Right lobe of liver (tissue), 4 donors: ENCODE measurements around the gene DACT3.

Source experiments
- POLR2A ChIP-seq: fragments of 450-650 bp; IDR thresholded peaks from one replicate; pipeline ENCODE4 v1.6.1; 2017; ENCODE audit warnings: antibody characterized with exemption, mild to moderate bottlenecking
- TF ChIP-seq, protein P1 (sequence below), 4 donors: fragments of 200-600 bp in 3 of 4; fragments of 450-650 bp in 1 of 4; IDR thresholded peaks; one replicate each; pipeline versions ENCODE4 v1.5.1 to v1.8.0; 2016 to 2022; ENCODE audit warnings: antibody characterized with exemption in 4 of 4, mild to moderate bottlenecking in 2 of 4
- donor health status: DM: no; HTN: no; CAD: no.
- donor health status: DM: no; HTN: no; CAD: no.
- donor health status: DM: no; HTN: yes; CAD: no.

DNA sequence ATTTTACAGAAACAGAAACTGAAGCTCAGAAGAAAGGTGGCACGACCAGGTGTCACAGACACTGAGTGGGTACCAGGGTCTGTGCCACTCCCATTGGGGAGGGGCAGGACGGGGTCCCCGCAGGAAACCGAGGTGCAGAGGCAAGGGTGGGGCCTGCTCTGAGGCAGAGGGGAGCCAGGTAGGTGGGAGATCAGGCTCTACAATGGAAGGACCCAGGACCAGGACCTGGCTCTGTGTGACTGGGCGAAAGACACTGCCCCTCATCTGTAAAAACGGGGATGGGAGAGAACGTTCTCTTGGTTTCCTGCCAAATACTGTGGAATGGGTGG lies 38.9 kb downstream of the DACT3 start:
- TF ChIP-seq POLR2A, result no peak
- TF ChIP-seq, protein P1, sequence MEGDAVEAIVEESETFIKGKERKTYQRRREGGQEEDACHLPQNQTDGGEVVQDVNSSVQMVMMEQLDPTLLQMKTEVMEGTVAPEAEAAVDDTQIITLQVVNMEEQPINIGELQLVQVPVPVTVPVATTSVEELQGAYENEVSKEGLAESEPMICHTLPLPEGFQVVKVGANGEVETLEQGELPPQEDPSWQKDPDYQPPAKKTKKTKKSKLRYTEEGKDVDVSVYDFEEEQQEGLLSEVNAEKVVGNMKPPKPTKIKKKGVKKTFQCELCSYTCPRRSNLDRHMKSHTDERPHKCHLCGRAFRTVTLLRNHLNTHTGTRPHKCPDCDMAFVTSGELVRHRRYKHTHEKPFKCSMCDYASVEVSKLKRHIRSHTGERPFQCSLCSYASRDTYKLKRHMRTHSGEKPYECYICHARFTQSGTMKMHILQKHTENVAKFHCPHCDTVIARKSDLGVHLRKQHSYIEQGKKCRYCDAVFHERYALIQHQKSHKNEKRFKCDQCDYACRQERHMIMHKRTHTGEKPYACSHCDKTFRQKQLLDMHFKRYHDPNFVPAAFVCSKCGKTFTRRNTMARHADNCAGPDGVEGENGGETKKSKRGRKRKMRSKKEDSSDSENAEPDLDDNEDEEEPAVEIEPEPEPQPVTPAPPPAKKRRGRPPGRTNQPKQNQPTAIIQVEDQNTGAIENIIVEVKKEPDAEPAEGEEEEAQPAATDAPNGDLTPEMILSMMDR (IDR thresholded peaks at IDR 0.05), result no peak
